A673 (cell line): Measurements from ENCODE around the gene TANC1. TPM values are rescaled to one million over a fixed set of nuclear protein-coding genes. Genes with fewer than 3 reads are reported as not detected.
A peak's percentile ranks its signal among the peaks of the same experiment; 100 is the strongest.

ENCODE experiments used
- BruUV-seq: library from RNA; stranded (reverse); fragments of 400-500 nt; replicated peaks from 2 replicates; lab custom pipeline; 2021; lab: Mats Ljungman, UMichigan
- CTCF ChIA-PET: fragments of 300-600 bp; sonication (Branson Sonifier 250); formaldehyde crosslinking; loops from one replicate; lab custom pipeline; 2022; ENCODE audit warnings: antibody characterized with exemption; lab: Charles Lee
- POLR2A ChIA-PET: fragments of 300-600 bp; sonication (Branson Sonifier 250); formaldehyde crosslinking; loops from one replicate; lab custom pipeline; 2022; ENCODE audit warnings: antibody characterized with exemption; ENCODE audit not compliant: low non-redundant PET; lab: Charles Lee
- DNase-seq: peaks from one replicate; pipeline ENCODE4 v3.0.0-alpha.2; 2015; ENCODE audit warnings: low spot score
- H3K27ac ChIP-seq: fragments of 200-600 bp; sonication (generic); 2 replicates; pipeline ENCODE4 v1.5.1; 2016; ENCODE audit warnings: mixed run types, low read depth, mild to moderate bottlenecking, mixed read lengths, antibody characterized with exemption, low read length; ENCODE audit not compliant: poor library complexity, severe bottlenecking
- H3K27me3 ChIP-seq: fragments of 200-600 bp; sonication (generic); replicated peaks from 2 replicates; pipeline ENCODE4 v1.6.1; 2017; ENCODE audit warnings: mixed run types, low read depth, mild to moderate bottlenecking, mixed read lengths, antibody characterized with exemption, low read length; ENCODE audit not compliant: insufficient read depth, poor library complexity
- H3K36me3 ChIP-seq: fragments of 200-600 bp; sonication (generic); 2 replicates; pipeline ENCODE4 v1.6.1; 2016; ENCODE audit warnings: mixed run types, mild to moderate bottlenecking, mixed read lengths, antibody characterized with exemption, low read length; ENCODE audit not compliant: insufficient read depth, poor library complexity, severe bottlenecking
- H3K4me1 ChIP-seq: fragments of 200-600 bp; sonication (generic); 2 replicates; pipeline ENCODE4 v1.6.1; 2017; ENCODE audit warnings: mixed run types, mild to moderate bottlenecking, mixed read lengths, antibody characterized with exemption, low read length; ENCODE audit not compliant: insufficient read depth, poor library complexity, severe bottlenecking
- H3K4me3 ChIP-seq: fragments of 200-600 bp; sonication (generic); 2 replicates; pipeline ENCODE4 v1.5.1; 2016; ENCODE audit warnings: low read depth, mixed run types, mild to moderate bottlenecking, mixed read lengths, low read length; ENCODE audit not compliant: poor library complexity, severe bottlenecking
- H3K9me3 ChIP-seq: fragments of 200-600 bp; sonication (generic); 2 replicates; pipeline ENCODE4 v1.6.1; 2016; ENCODE audit warnings: mixed run types, low read depth, mild to moderate bottlenecking, mixed read lengths, antibody characterized with exemption, low read length; ENCODE audit not compliant: poor library complexity, severe bottlenecking
- CTCF ChIP-seq: fragments of 300-800, 200-600 bp; sonication (generic); conservative IDR thresholded peaks from 2 replicates; pipeline ENCODE4 v1.5.1; 2017; ENCODE audit warnings: low read depth, mild to moderate bottlenecking, antibody characterized with exemption, low read length, moderate library complexity, mixed read lengths
- EZH2 ChIP-seq: fragments of 200-600 bp; sonication (generic); IDR thresholded peaks from 2 replicates; pipeline ENCODE4 v1.6.1; 2017; ENCODE audit warnings: borderline replicate concordance, low read depth, mild to moderate bottlenecking, mixed read lengths, antibody characterized with exemption, low read length; ENCODE audit not compliant: poor library complexity, severe bottlenecking
- intact Hi-C: fragments of 100-400 bp; cut with micrococcal nuclease; formaldehyde crosslinking; loops from one replicate; pipeline ENCODE4 v1.10.0; 2022; ENCODE audit not compliant: unreplicated experiment
- total RNA-seq: library from RNA; stranded (reverse); gene quantifications from 2 replicates; pipeline ENCODE4 v1.2.3, GENCODE V29; 2021

The TANC1 gene
- total RNA-seq, 1 experiment from 2014 or later: 9.0 TPM

GRCh38 chr2:159134979-159135378, 166.5 kb downstream of the TANC1 start:
- intact Hi-C loops: loop anchor here (5.0 kb wide), 1 partner anchor 672 kb away; no protein-coding TSS in a partner anchor

GRCh38 chr2:159136391-159136790, 168.0 kb downstream of the TANC1 start:
- TF ChIP-seq CTCF (no peak), EZH2 (no peak)
- peaks cover 15% of the 10 kb centered on the region for H3K4me1 ChIP-seq
- intact Hi-C loops: loop anchor here (5.0 kb wide), 1 partner anchor 671 kb away; no protein-coding TSS in a partner anchor
- no peaks in the 10 kb centered on the region for H3K27me3 ChIP-seq
- no peak for DNase-seq
- H3K36me3 ChIP-seq: no peaks in the 10 kb centered on the region
- BruUV-seq: no TSS peak
- POLR2A ChIA-PET: no interaction called here
- peak overlapping the region; percentile 22 for H3K27ac ChIP-seq
- CTCF ChIA-PET: interaction anchor here (0.8 kb wide), 1 partner anchor 13 kb away, joined by 3 read pairs; no protein-coding TSS in a partner anchor
- no peaks in the 10 kb centered on the region for H3K9me3 ChIP-seq
- H3K4me3 ChIP-seq: no peak overlapping the region

More at GRCh38 chr2:159134979-159135378, 166.5 kb downstream of the TANC1 start:
- no TSS peak for BruUV-seq
- no peaks in the 10 kb centered on the region for H3K36me3 ChIP-seq
- CTCF ChIA-PET: interaction anchor here (0.9 kb wide), 1 partner anchor 16 kb away, joined by 3 read pairs; no protein-coding TSS in a partner anchor
- peaks cover 16% of the 10 kb centered on the region for H3K4me1 ChIP-seq
- no peak overlapping the region for H3K4me3 ChIP-seq
- H3K9me3 ChIP-seq: no peaks in the 10 kb centered on the region
- POLR2A ChIA-PET: no interaction called here
- TF ChIP-seq EZH2 (no peak), CTCF (no peak)
- DNase-seq: no peak
- no peak overlapping the region for H3K27ac ChIP-seq
- no peaks in the 10 kb centered on the region for H3K27me3 ChIP-seq

GRCh38 chr2:159137511-159138241, 169.2 kb downstream of the TANC1 start:
- H3K4me1 ChIP-seq: peaks cover 15% of the 10 kb centered on the region
- DNase-seq: no peak
- TF ChIP-seq CTCF (no peak), EZH2 (no peak)
- H3K9me3 ChIP-seq: no peaks in the 10 kb centered on the region
- intact Hi-C loops: loop anchor here (5.0 kb wide), 1 partner anchor 670 kb away; no protein-coding TSS in a partner anchor
- H3K36me3 ChIP-seq: no peaks in the 10 kb centered on the region
- H3K4me3 ChIP-seq: no peak overlapping the region
- POLR2A ChIA-PET: no interaction called here
- no peak overlapping the region for H3K27ac ChIP-seq
- no peaks in the 10 kb centered on the region for H3K27me3 ChIP-seq
- CTCF ChIA-PET: no interaction called here
- no TSS peak for BruUV-seq
